ENCODE measurements around the gene MLLT11. TPM values are rescaled to one million over a fixed set of nuclear protein-coding genes. Genes with fewer than 3 reads are reported as not detected.

The MLLT11 gene
- total RNA-seq, 4 donors from 2014 or later = 0.16 to 1.8 (median 1.1) TPM

- WGBS, 2 donors (ENCODE audit: low coverage in 1 of 2) = 38 to 64% methylated on average over 2 of the region's 2 CpGs
- H3K36me3 ChIP-seq = peaks cover 0 to 54% of the 10 kb centered on the region in 2 donors
Measured at GRCh38 chr1:151056149-151056548, 4.0 kb upstream of the MLLT11 start.

GRCh38 chr1:151058692-151059091 lies 1.5 kb upstream of the MLLT11 start:
- no peak for ATAC-seq
- Histone ChIP-seq H3K27ac (peak overlapping the region; percentile 76 to 95 (median 94)), H3K9me3 (no peaks in the 10 kb centered on the region), H3K27me3 (no peaks in the 10 kb centered on the region), H3K4me3 (peak overlapping the region; percentile 90 to 95), H3K36me3 (peaks cover 0 to 30% of the 10 kb centered on the region in 2 donors), H3K4me1 (peaks cover 0 to 55% (median 13%) of the 10 kb centered on the region in 3 donors)
- WGBS, 2 donors (ENCODE audit: low coverage in 1 of 2) = 0% methylated on average over 5 of the region's 10 CpGs; no CpG with 5 or more reads in 1 of the 2 donors
- TF ChIP-seq EP300 (IDR thresholded peaks at IDR 0.05) (no peak), CTCF (IDR thresholded peaks at IDR 0.05) (no peak), POLR2A (IDR thresholded peaks at IDR 0.05) (no peak), POLR2AphosphoS5 (IDR thresholded peaks at IDR 0.05) (no peak)

More at GRCh38 chr1:151056149-151056548, 4.0 kb upstream of the MLLT11 start:
- Histone ChIP-seq H3K4me3 (peak overlapping the region in 1 of 2 donors; percentile 1), H3K27me3 (no peaks in the 10 kb centered on the region), H3K27ac (peak overlapping the region in 3 of 4 donors; percentile 93 to 95 (median 94)), H3K4me1 (peaks cover 0 to 55% (median 13%) of the 10 kb centered on the region in 3 donors), H3K9me3 (no peaks in the 10 kb centered on the region)
- TF ChIP-seq POLR2AphosphoS5 (IDR thresholded peaks at IDR 0.05) = no peak
- TF ChIP-seq POLR2A (IDR thresholded peaks at IDR 0.05) = no peak
- no peak for TF ChIP-seq CTCF (IDR thresholded peaks at IDR 0.05)
- no peak for TF ChIP-seq EP300 (IDR thresholded peaks at IDR 0.05)
- no peak for ATAC-seq

GRCh38 chr1:151059109-151060006 lies 839 bp upstream of the MLLT11 start, which contains the start of gene CDC42SE1:
Gene CDC42SE1, minus strand, starts transcription at chr1:151059622. Its CDS starts 3,892 bp downstream, at chr1:151055730.
- peak within 1 kb of the TSS; percentile 76 to 95 (median 94) for H3K27ac ChIP-seq
- WGBS, 2 donors (ENCODE audit: low coverage in 1 of 2) = 0% methylated on average over 3 to 9 of the region's 58 CpGs
- peak; percentile 96 for ATAC-seq

GRCh38 chr1:151060657-151061421 lies 642 bp downstream of the MLLT11 start:
- no peaks in the 10 kb centered on the region for H3K9me3 ChIP-seq
- no peak for ATAC-seq
- TF ChIP-seq EP300 (IDR thresholded peaks at IDR 0.05) = no peak
- no peak for TF ChIP-seq POLR2A (IDR thresholded peaks at IDR 0.05)
- H3K4me1 ChIP-seq = peaks cover 0 to 44% (median 13%) of the 10 kb centered on the region in 3 donors
- H3K27ac ChIP-seq = peak overlapping the region in 3 of 4 donors; percentile 93 to 95 (median 94)
- peaks cover 0 to 9% of the 10 kb centered on the region in 2 donors for H3K36me3 ChIP-seq
- 49 to 58% methylated on average over 4 of the region's 4 CpGs for WGBS, 2 donors (ENCODE audit: low coverage in 1 of 2)
- no peaks in the 10 kb centered on the region for H3K27me3 ChIP-seq
- peak overlapping the region; percentile 90 to 95 for H3K4me3 ChIP-seq

More at GRCh38 chr1:151059109-151060006, 839 bp upstream of the MLLT11 start, which contains the start of gene CDC42SE1:
- H3K4me3 ChIP-seq = peak within 1 kb of the TSS; percentile 90 to 95
- peaks cover 0 to 55% (median 13%) of the 10 kb centered on the region in 3 donors for H3K4me1 ChIP-seq
- H3K9me3 ChIP-seq = no peaks in the 10 kb centered on the region
- H3K27me3 ChIP-seq = no peaks in the 10 kb centered on the region
- peak; percentile 86 to 96 (median 92) for TF ChIP-seq CTCF (IDR thresholded peaks at IDR 0.05)
- peak; percentile 87 to 88 for TF ChIP-seq POLR2A (IDR thresholded peaks at IDR 0.05)
- TF ChIP-seq POLR2AphosphoS5 (IDR thresholded peaks at IDR 0.05) = peak; percentile 95
- TF ChIP-seq EP300 (IDR thresholded peaks at IDR 0.05) = no peak
- H3K36me3 ChIP-seq = peaks cover 0 to 23% of the 10 kb centered on the region in 2 donors

GRCh38 chr1:151061704-151062103 lies 1.5 kb downstream of the MLLT11 start:
- 46 to 76% methylated on average over 2 of the region's 2 CpGs for WGBS, 2 donors (ENCODE audit: low coverage in 1 of 2)

More at GRCh38 chr1:151061704-151062103, 1.5 kb downstream of the MLLT11 start:
- Histone ChIP-seq H3K9me3 (no peaks in the 10 kb centered on the region), H3K27ac (no peak overlapping the region), H3K36me3 (no peaks in the 10 kb centered on the region), H3K4me3 (no peak overlapping the region), H3K27me3 (no peaks in the 10 kb centered on the region), H3K4me1 (peaks cover 0 to 35% (median 11%) of the 10 kb centered on the region in 3 donors)
- ATAC-seq = no peak
- TF ChIP-seq POLR2A (IDR thresholded peaks at IDR 0.05) = no peak
- no peak for TF ChIP-seq CTCF (IDR thresholded peaks at IDR 0.05)
- no peak for TF ChIP-seq POLR2AphosphoS5 (IDR thresholded peaks at IDR 0.05)
- TF ChIP-seq EP300 (IDR thresholded peaks at IDR 0.05) = no peak

All from gastroesophageal sphincter (tissue), 4 donors.